Urothelium cell line (cell line): ENCODE data around the gene NCR3LG1.

Experiments
- DNase-seq: peaks from one replicate; pipeline ENCODE4 v3.0.0; 2011; ENCODE audit warnings: low spot score, mixed read lengths
- FAIRE-seq: peaks from 2 replicates; lab custom pipeline; 2011; peaks lifted over from hg19 to GRCh38; lab: Jason Lieb, UNC

NCR3LG1 gene

GRCh38 chr11:17369684-17370243 is 18.2 kb downstream of the NCR3LG1 start:
- no peak for DNase-seq
- FAIRE-seq: no peak

DNA sequence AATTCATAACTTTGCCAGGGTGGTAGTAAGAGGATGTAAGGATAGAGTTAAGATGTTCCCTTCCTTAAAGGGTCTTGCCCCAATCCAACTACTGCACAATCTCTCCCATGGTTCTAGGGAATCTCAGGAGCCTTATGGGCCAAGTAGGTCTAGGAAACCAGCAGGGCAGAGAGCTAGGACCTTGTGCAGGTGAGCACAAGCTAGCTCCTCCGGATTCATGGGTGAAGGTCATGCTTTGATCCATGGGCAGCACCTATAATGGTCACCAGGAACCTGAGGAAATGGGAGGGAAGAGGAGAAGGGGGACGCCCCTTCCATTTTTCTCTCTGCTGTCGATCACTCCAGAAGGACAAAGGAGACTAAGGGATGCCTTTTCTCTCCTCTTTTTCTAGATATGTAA is 20.0 kb downstream of the NCR3LG1 start:
- DNase-seq (no peak), FAIRE-seq (no peak)

DNA sequence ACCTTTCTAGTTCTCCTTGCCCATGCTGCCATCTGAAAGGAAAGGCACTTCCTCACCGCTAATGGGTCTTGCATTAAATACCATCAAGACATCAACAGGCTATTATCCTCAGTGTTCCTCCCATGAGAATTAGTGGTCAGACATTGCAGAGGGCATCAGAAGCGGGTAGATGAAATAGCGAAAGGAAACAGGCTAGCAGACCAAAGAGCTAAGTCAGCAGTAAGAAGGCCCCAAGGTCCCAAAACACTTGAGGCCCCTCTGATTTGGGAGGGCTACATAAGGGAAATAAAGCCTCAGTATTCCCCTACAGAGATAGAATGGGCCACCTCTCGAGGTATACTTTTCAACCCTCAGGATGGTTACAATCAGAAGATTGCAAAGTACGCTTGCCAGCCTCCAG is 23.9 kb downstream of the NCR3LG1 start:
- DNase-seq: no peak
- no peak for FAIRE-seq

DNA sequence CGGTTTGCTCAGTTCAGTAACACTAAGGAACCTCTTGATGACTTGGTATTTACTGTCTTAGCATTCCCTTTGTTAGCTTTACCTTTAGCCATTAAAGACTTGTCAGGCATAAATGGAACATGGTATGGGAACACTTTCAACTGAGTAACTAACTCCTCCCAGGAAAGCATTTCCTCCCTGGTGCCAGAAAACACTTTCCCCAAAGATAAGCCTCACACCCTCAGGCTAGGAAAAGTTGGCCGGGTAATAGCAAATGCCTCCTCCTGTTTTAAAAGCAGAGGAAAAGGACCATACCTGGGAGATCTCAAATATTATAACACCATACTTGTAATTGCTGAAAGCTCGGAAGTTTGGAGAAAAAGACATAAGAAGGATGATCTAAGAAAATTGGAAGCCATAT is 24.9 kb downstream of the NCR3LG1 start:
- FAIRE-seq (no peak), DNase-seq (no peak)

DNA sequence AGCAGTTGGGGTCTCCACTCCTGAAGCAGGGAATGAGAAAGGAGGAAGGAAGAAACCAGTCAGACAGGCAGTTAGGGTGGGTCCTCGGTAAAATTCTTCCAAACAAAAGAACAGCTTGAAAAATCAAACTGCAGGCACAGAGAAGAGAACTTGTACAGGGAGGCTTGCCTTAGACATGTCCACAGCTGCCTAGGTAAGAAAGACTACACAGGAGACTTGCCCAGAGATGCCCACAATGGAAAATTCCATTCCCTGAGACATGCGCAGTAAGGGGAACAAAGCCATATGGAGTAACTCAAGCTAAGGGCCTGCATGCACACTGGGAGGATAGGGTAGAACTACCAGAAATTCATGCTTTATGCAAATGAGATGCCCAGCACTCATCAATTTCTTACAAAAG is 27.1 kb downstream of the NCR3LG1 start:
- FAIRE-seq (no peak), DNase-seq (no peak)

- no peak for DNase-seq
- no peak for FAIRE-seq
Observed at GRCh38 chr11:17379383-17380180, 28.0 kb downstream of the NCR3LG1 start.

- no peak for DNase-seq
- FAIRE-seq: no peak
Observed at GRCh38 chr11:17381156-17381555, 29.6 kb downstream of the NCR3LG1 start.

- FAIRE-seq (no peak), DNase-seq (no peak)
Observed at GRCh38 chr11:17382046-17382728, 30.6 kb downstream of the NCR3LG1 start.

DNA sequence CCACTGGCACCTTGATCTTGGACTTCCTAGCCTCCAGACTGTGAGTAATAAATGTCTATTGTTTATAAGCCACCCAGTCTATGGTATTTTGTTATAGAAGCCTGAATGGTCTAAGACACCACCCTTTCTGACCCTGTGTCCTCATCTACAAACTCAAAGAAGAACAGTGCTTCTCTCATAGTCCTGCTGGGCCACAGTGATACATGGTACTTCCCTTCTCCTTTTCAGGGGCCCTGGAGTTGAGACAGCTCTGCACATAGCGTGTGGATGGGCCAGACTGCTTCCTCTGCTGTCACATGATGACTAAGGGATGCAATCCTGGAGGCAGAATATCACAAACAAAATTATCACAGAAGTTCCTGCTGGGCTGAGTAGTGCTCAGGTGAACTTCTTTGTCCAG is 31.9 kb downstream of the NCR3LG1 start:
- DNase-seq (no peak), FAIRE-seq (no peak)

- no peak for FAIRE-seq
- DNase-seq: peak; percentile 69
Observed at GRCh38 chr11:17384002-17384511, 32.5 kb downstream of the NCR3LG1 start.

DNA sequence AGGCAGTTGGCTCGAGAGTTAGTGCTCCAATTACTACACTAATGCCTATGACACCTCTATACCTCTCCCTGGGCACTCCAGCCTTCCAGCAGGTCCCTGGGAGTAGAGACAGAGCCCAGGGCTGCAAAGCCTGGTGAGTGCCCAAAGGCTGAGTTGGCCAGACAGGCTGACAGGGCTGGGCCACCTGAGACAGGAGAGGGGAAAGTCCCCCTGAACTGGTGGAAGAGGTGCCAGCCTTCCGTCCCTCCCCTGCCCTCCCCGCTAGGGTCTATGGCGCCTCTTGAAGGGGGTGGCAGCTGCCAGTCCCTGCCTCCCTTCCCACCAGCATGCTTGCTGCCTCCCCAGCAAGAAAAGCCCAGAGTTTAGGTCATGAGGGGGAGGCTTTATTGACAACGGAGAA is 33.9 kb downstream of the NCR3LG1 start:
- DNase-seq (no peak), FAIRE-seq (no peak)

DNA sequence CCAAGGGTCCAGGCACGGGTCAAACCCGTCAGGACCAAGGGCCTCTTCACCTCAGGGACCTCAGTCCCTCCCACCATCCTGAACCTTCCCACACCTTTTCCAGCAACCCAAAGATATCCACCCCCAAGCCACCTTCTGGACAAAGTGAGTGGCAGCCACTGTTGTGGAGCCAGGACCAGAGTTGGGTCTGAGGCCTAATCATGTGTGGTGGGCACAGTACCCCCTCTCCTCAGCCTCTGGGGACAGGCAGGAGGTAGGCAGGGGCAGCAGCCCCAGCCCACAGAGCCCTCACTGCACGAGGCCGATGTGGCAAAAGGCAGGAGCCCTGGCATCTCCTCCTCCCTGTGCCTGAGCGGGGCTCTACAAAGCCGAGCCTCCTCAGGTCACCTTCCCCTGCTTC is 34.3 kb downstream of the NCR3LG1 start:
- no peak for FAIRE-seq
- no peak for DNase-seq

GRCh38 chr11:17386331-17387084 is 34.9 kb downstream of the NCR3LG1 start:
- FAIRE-seq (no peak), DNase-seq (peak; percentile 61)

DNA sequence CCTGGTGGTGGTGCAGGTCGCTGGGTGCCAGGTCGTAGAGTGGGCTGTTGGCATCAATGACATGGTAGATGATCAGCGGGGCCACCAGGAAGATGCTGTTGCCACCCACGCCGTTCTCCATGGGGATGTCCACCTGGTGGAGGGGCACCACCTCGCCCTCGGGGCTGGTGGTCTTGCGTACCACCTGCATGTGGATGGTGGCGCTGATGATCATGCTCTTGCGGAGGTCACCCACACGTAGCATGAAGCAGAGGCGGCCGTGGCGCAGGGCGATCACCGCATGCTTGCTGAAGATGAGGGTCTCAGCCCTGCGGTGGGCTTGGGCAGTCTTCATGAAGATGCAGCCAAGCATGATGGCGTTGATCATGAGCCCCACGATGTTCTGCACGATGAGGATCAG is 35.7 kb downstream of the NCR3LG1 start:
- FAIRE-seq (no peak), DNase-seq (no peak)

GRCh38 chr11:17387811-17388210 is 36.2 kb downstream of the NCR3LG1 start:
- FAIRE-seq: no peak

DNA sequence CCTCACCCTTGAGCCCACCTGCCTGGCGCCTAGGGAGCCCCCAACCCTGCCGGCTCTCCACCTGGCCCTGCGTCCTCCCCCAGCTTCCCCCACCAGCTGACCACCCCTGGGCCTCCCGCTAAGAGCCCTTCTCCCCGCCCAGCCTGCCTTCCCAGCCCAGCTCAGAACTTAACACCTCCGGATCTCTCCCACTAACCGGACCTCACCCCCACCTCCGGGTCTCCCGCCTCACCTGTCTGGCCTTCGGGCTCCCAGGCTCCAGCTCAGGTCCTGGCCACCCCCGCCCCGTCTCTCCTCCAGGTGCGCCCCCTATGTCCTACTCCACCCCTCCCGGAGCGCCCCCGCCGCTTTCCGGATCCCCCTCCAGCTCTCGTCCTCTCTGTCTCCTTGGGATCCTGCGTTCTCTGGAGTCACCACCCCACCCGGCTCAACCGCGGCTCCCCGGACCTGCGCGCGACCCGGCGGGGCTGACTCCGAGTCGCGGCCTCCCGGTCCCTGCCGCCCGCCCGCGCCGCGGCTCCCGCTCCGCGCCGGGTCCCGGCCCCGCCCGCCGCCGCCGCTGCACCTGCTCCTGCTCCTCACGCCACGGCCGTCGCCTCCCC is 37.1 kb downstream of the NCR3LG1 start, which contains the start of gene KCNJ11:
Gene KCNJ11, minus strand, starts transcription at position 51 of the 602 bp plus-strand sequence. CDS start 568 bp downstream, outside the sequence.
- DNase-seq (peak; percentile 27), FAIRE-seq (no peak)

More at GRCh38 chr11:17387811-17388210, 36.2 kb downstream of the NCR3LG1 start:
- no peak for DNase-seq

DNA sequence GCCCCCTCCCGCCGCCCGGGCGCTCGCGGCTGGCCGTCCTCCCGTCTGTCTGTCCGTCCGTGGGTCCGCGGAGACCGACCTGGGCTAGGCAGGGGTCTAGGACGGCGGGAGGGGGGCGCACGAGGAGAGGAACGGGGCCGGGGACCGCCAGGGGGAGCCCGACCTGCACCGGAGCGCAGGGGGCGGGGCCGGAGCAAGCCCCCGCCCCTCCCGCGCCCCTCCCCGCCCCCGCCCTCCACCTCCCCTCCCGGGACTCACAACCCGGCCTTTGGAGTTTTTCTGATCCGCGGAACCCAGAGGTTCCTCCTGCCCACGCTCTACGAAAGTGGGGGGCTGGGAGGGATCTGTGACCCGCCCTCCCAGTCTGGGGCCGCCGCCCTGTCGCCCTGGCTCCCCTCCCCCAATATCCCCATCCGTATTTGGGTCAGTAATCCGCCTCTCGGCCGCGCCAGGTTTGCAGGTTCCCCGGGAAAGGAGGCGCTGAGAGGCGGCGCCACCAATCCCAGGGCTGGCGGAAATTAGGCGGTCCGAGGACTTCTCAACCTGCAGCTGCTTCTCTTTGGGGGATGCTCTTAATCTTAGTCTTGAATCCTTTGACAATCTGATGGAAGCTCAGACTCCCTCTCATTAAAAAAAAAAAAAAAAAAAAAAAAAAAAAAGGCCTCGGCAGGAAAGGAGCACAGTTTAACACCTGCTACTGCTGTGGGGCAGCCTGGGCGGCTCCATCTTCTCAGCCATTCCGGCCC is 37.8 kb downstream of the NCR3LG1 start:
- no peak for FAIRE-seq

DNA sequence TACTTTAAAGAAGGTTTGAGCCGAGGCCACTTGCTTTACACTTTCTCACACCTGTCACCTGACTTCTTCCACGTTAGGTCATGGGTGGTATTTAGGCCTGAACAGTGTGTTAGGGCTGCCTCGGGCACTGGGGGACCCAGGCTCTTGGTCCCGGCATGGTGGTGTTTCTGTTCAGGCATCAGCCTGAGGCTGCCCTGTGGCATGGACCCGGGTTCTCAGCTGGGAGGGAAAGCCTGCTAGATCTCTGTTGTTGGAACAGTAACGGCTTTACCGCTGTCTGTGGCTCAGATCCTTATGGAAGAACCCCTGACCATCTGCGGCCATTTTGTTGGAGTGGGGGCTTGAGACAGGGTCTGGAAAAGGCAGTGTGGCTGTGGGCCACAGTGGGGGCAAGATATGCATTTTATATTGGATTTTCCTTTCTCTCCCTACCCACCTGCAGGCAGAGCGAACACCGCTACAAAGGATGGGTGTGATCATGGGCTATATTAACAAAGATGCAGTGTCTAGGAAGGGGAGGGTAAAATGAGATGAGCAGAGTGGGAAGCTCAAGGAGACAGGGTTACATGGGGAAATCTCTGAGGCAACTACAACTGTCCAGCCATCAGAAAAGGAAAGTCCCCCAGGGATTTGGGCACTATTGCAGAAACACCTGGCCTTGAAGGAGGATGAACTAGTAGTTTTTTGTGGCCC is 38.5 kb downstream of the NCR3LG1 start:
- FAIRE-seq: no peak

More for the DNA sequence above, 37.8 kb downstream of the NCR3LG1 start:
- DNase-seq: peak; percentile 91

More for the DNA sequence above, 38.5 kb downstream of the NCR3LG1 start:
- DNase-seq: no peak
